ENCODE data around the gene CD164. TPM values are rescaled to one million over a fixed set of nuclear protein-coding genes. Genes with fewer than 3 reads are reported as not detected.
A peak's percentile ranks its signal among the peaks of the same experiment; 100 is the strongest.

Gene CD164
- total RNA-seq: 307 TPM
- long read RNA-seq, full-length matches to known transcripts: 582 of 596 reads
- long read RNA-seq, partial matches to known transcripts: 2 of 596 reads
- long read RNA-seq, other reads (novel, unspliced or antisense): 12 of 596 reads

DNA sequence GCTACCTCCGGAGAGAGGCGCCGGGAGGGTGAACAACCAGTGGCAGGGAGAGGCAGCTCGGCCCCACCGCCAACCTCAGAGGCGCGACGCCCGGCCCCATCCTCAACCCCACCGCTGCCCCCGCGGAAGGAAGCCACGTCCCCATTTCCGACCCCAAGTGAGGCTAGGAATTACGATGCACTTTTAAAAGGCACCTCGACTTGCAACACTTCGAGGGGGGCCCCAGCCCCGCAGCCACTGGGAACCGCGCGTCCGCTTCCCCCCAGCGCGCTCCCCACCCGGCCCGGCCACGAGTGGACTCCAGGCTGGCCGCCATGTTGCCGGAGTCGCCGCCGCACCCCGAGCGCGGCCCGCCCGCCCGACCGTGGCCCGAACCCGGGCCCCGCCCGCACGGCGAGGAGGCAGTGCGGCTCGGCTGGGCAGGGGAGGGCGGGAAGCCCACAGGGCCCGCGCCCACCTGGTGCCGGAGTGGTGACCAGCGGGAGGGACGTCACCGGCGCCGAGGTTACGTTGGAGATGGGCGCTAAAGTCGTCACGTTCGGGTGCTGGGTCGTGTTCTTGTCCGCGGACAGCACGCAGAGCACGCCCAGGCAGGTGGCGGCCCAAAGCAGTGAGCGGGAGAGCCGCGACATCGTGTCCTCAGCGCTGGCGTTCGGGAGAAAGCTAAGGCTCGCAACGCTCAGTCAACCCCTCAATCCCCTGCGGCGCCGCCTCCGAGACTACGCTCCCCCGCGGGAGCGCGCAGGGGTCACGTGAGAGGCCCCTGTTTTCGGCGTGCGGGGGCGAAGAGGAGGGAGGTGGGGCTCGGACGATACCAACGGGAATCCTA is at the start of gene CD164:
Gene CD164 (minus strand): TSS at position 721 of the 829 bp plus-strand sequence. CDS start 89 bp downstream, at position 632.
- intact Hi-C loops (cut with DNase I): no loop called here
- ATAC-seq (peak; percentile 91 to 96), DNase-seq (peak; percentile 94)
- Histone ChIP-seq H3K36me3 (peaks cover 18% of the 10 kb centered on the region), H3K4me3 (peak within 1 kb of the TSS; percentile 88), H3K9me3 (no peaks in the 10 kb centered on the region), H3K27ac (peak within 1 kb of the TSS; percentile 99), H3K4me1 (peaks cover 50% of the 10 kb centered on the region), H3K27me3 (ENCODE audit: low read depth) (no peaks in the 10 kb centered on the region)
- TF ChIP-seq, protein P1, sequence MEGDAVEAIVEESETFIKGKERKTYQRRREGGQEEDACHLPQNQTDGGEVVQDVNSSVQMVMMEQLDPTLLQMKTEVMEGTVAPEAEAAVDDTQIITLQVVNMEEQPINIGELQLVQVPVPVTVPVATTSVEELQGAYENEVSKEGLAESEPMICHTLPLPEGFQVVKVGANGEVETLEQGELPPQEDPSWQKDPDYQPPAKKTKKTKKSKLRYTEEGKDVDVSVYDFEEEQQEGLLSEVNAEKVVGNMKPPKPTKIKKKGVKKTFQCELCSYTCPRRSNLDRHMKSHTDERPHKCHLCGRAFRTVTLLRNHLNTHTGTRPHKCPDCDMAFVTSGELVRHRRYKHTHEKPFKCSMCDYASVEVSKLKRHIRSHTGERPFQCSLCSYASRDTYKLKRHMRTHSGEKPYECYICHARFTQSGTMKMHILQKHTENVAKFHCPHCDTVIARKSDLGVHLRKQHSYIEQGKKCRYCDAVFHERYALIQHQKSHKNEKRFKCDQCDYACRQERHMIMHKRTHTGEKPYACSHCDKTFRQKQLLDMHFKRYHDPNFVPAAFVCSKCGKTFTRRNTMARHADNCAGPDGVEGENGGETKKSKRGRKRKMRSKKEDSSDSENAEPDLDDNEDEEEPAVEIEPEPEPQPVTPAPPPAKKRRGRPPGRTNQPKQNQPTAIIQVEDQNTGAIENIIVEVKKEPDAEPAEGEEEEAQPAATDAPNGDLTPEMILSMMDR (IDR thresholded peaks at IDR 0.05): no peak

DNA sequence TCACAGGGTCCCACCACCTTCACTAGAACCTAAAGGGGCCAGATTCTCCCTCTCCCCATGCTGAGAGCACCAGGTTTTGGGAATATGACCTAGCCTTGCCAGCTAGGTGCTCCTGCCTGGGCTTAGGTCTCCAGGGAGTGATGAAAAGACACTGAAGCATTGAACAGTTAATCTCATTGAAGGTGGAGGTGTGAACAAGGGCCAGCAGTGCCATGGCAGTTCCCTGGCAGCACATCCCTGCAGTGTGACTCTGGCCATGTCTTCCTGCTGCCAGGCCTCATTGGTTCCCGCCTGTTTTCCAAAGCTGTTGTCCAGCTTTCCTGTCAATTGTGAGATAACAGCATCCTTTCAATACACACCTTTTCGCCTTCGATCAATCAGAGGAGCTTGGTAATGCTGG is 47.2 kb upstream of the CD164 start:
- DNase-seq: no peak
- ATAC-seq: no peak
- H3K9me3 ChIP-seq: no peaks in the 10 kb centered on the region
- no peak overlapping the region for H3K27ac ChIP-seq
- H3K27me3 ChIP-seq (ENCODE audit: low read depth): no peaks in the 10 kb centered on the region
- no peaks in the 10 kb centered on the region for H3K36me3 ChIP-seq
- TF ChIP-seq, protein P1 (IDR thresholded peaks at IDR 0.05): no peak
- H3K4me1 ChIP-seq: peaks cover 9% of the 10 kb centered on the region
- intact Hi-C loops (cut with DNase I): no loop called here
- H3K4me3 ChIP-seq: no peak overlapping the region

DNA sequence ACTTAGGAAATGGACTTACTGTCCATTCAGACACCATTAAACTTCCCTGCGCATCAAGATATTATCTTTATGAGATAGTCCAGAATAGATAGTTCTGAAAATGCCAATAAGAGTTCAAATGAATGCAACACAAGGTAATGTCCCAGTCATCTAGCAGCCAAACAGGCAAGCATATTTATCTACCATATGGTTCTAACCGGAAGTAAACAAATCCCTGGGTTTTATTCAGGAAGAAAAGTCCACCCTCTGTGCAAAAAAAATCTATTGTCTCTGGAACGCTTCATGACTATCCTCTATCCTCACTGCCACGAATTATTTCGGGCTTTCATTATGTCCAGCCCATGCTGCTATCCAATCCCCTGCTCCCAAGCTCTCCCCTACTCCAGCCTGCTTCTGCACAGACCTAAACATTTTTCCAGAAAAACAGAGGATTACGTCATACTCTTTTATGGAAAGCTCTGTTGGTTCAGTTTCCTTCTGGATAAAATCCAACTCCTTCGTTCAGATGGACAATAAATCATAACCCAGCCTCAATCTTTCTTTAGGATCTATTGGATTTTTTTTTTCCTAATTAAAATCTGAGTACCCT is 46.7 kb upstream of the CD164 start:
- DNase-seq: no peak

DNA sequence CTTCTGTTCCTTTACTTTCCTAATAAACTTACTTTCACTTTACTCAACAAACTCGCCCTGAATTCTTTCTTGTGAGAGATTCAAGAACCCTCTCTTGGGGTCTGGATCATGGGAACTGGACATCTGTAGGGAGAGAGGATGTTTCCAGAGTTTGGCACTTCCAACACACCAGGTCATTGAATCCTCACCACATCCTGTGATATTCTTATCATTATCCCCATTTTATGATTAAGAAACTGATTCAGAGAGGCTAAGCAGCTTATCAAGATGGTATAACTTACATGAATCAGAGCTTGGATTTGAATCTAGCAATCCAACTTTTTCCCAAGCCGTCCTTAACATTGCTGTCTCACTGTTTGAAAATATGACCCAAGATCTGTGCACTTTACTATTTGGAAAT is 42.7 kb upstream of the CD164 start:
- no peak for DNase-seq

More for the DNA sequence above, 46.7 kb upstream of the CD164 start:
- H3K9me3 ChIP-seq: no peaks in the 10 kb centered on the region
- H3K4me1 ChIP-seq: peaks cover 9% of the 10 kb centered on the region
- no peak for ATAC-seq
- H3K27ac ChIP-seq: no peak overlapping the region
- TF ChIP-seq, protein P1 (IDR thresholded peaks at IDR 0.05): no peak
- H3K27me3 ChIP-seq (ENCODE audit: low read depth): no peaks in the 10 kb centered on the region
- intact Hi-C loops (cut with DNase I): no loop called here
- H3K4me3 ChIP-seq: no peak overlapping the region
- no peaks in the 10 kb centered on the region for H3K36me3 ChIP-seq

DNA sequence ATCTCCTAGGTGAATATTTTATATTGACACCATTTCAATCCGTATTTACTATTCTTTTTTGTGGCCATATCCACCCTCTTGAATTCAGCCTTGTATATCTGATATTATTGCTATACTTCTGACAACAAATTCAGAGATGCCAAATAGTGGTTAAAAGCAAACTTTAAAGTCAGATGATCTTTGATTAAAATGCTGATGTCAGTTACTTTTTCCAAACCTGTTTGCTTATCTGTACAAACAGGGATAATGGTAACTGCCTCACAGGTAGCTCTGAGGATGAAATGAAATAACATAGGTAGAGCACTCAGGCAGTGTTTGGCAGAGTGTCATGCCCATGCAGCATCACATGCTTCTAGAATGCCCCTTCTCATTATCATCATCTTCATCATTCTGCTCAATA is 38.9 kb upstream of the CD164 start:
- Histone ChIP-seq H3K4me1 (no peaks in the 10 kb centered on the region), H3K36me3 (no peaks in the 10 kb centered on the region), H3K27ac (no peak overlapping the region), H3K4me3 (no peak overlapping the region), H3K9me3 (no peaks in the 10 kb centered on the region), H3K27me3 (ENCODE audit: low read depth) (no peaks in the 10 kb centered on the region)
- intact Hi-C loops (cut with DNase I): no loop called here
- TF ChIP-seq, protein P1 (IDR thresholded peaks at IDR 0.05): no peak
- ATAC-seq (no peak), DNase-seq (no peak)

More for the DNA sequence above, 42.7 kb upstream of the CD164 start:
- no peak overlapping the region for H3K4me3 ChIP-seq
- intact Hi-C loops (cut with DNase I): no loop called here
- H3K36me3 ChIP-seq: no peaks in the 10 kb centered on the region
- TF ChIP-seq, protein P1 (IDR thresholded peaks at IDR 0.05): no peak
- ATAC-seq: no peak
- H3K4me1 ChIP-seq: peaks cover 9% of the 10 kb centered on the region
- no peaks in the 10 kb centered on the region for H3K27me3 ChIP-seq (ENCODE audit: low read depth)
- H3K27ac ChIP-seq: no peak overlapping the region
- no peaks in the 10 kb centered on the region for H3K9me3 ChIP-seq
